Midbrain (tissue), 1 donor: ENCODE data around the gene TAF4B.
"Not testable (repeated sequence)": the region's sequence is repeated elsewhere in the genome, so short reads cannot be mapped to it uniquely, and the experiment has no call there.

Source experiments
- DNase-seq: peaks from one replicate; lab custom pipeline; 2025; lab: John Stamatoyannopoulos, UW

The TAF4B gene, protein sequence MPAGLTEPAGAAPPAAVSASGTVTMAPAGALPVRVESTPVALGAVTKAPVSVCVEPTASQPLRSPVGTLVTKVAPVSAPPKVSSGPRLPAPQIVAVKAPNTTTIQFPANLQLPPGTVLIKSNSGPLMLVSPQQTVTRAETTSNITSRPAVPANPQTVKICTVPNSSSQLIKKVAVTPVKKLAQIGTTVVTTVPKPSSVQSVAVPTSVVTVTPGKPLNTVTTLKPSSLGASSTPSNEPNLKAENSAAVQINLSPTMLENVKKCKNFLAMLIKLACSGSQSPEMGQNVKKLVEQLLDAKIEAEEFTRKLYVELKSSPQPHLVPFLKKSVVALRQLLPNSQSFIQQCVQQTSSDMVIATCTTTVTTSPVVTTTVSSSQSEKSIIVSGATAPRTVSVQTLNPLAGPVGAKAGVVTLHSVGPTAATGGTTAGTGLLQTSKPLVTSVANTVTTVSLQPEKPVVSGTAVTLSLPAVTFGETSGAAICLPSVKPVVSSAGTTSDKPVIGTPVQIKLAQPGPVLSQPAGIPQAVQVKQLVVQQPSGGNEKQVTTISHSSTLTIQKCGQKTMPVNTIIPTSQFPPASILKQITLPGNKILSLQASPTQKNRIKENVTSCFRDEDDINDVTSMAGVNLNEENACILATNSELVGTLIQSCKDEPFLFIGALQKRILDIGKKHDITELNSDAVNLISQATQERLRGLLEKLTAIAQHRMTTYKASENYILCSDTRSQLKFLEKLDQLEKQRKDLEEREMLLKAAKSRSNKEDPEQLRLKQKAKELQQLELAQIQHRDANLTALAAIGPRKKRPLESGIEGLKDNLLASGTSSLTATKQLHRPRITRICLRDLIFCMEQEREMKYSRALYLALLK

GRCh38 chr18:26226229-26227050, at the start of gene TAF4B:
Gene TAF4B, plus strand, starts transcription at chr18:26226445. Its CDS starts 489 bp downstream, at chr18:26226934.
- peak; percentile 92 for DNase-seq

DNA sequence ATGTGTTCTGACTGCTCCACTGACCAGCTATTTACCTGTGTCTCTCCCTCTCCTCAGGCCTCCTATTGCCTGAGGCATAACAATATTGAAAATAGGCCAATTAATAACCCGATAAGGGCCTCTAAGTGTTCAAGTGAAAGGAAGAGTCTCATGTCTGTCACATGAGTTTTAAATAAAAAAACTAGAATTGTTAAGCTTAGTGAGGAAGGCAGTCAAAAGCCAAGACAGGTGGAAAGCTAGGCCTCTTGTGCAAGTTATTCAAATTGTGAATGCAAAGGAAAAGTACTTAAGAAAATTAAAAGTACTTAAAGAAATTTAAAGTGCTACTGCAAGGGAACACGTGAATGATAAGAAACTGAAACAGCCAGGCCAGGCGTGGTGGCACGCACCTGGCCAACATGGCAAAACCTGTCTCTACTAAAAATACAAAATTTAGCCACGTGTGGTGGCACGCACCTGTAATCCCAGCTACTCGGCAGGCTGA, 44.9 kb upstream of the TAF4B start:
- DNase-seq, result no peak

- no peak for DNase-seq
These were observed 42.7 kb upstream of the TAF4B start for GRCh38 chr18:26183395-26184112.

DNA sequence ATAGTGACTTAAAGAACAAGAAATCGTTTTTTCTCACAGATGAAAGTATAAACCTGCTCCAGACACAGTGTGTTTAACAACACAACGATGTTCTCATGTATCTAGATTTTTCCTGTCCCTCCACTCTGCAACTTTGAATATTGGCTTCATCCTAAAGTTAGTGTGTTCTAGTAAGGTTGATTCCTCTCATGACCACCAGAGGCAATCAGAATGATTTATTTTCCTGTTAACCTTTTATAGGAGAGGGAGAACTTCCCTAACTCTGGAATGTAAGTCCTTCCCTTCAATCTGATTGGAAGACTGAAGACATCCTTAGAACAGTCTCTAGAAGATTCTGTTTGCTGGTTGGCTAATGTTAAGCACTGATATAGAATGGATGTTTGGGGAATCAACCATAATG, 41.0 kb upstream of the TAF4B start:
- no peak for DNase-seq

DNA sequence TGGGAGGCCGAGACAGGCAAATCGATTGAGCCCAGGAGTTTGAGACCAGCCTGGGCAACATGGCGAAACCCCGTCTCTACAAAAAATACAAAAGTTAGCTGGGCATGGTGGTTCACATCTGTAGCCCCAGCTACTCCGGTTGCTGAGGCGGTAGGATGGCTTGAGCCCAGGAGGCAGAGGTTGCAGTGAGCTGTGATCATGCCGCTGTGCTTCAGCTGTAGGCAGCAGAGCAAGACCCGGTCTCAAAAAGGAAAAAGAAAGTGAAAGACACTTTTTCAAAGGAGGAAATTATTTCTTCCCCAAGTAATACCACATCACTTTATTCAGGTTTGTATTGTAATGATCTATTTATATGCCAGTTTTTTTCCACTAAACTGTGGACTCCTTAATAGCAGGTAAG, 35.7 kb upstream of the TAF4B start:
- DNase-seq, result no peak

DNA sequence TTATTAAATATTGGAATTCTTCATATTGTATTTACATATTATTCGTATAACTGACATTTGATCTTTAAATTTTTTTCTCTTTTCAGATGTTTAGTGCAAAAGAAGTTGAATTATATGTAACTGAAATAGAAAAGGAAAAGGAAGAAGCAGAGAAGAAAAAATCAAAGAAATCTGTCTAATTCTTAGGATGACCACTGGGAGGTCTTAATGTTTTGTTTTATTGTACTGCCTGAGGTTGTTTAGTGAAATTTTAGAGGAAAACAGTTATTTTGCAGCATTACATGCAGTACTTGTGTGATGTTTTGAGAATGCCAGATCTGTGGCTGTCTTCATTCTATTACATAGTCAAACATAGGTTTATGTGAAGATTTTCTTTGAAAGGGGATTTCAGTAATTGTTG, 34.0 kb upstream of the TAF4B start:
- no peak for DNase-seq

- DNase-seq, result no peak
These were observed 29.6 kb upstream of the TAF4B start for GRCh38 chr18:26196605-26197004.

DNA sequence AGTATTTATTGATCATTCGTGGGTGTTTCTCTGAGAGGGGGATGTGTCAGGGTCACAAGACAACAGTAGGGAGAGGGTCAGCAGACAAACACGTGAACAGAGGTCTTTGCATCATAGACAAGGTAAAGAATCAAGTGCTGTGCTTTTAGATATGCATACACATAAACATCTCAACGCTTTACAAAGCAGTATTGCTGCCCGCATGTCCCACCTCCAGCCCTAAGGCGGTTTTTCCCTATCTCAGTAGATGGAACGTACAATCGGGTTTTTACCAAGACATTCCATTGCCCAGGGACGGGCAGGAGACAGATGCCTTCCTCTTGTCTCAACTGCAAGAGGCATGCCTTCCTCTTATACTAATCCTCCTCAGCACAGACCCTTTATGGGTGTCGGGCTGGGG, 24.2 kb upstream of the TAF4B start:
- not testable (repeated sequence) for DNase-seq

- no peak for DNase-seq
These were observed 20.9 kb upstream of the TAF4B start for GRCh38 chr18:26205318-26205717.

GRCh38 chr18:26206488-26206887, 19.8 kb upstream of the TAF4B start:
- no peak for DNase-seq

GRCh38 chr18:26207937-26208336, 18.3 kb upstream of the TAF4B start:
- no peak for DNase-seq

DNA sequence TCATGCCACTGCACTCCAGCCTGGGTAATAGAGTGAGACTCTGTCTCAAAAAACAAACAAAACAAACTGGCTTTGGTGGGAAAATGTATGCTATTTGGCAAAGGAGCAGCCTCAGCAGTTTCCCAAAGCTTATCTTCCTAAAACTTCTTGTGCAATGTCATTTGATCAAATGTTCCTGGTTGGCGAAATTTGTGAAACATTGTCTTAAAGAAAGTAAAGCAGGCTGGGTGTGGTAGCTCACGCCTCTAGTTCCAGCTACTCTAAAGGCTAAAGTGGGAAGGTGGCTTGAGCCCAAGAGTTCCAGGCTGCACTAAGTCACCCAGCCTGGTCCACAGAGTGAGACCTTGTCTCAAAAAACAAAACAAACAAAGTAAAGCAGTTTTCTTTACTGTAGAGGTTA, 17.3 kb upstream of the TAF4B start:
- DNase-seq, result no peak

DNA sequence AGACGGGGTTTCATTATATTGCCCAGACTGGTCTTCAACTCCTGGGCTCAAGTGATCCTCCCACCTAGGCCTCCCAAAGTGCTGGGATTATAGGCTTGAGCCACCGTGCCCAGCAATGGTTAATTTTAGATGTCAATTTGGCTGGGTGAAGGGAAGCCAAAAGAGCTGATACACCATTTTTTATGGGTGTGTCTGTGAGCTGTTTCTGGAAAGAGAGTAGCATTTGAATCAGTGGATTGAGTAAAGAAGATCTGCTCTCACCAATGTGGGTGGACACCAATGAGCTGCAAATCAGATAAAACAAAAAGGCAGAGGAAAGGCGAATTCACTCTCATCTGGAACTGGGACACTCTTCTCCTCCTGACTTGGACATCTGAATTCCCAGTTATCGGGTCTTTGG, 16.1 kb upstream of the TAF4B start:
- no peak for DNase-seq

- no peak for DNase-seq
These were observed 10.8 kb upstream of the TAF4B start for GRCh38 chr18:26215247-26215970.

- DNase-seq, result no peak
These were observed 1.1 kb upstream of the TAF4B start for GRCh38 chr18:26225022-26225693.

DNA sequence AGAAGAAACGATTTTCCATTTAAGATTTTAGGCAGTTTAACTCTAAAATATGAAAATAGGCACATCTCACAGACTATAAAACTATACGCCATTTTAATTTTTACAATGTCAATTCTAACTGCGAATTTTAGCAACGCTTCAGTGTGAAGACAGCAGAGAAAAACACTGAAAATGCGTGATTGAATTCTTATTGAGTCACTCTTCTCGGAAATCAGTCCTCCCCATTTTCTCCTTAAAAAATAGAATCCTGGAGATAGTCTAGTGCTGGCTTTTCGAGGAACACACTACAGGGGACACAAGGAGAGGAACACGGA, 373 bp upstream of the TAF4B start:
- DNase-seq, result no peak

- DNase-seq, result no peak
These were observed 916 bp downstream of the TAF4B start for GRCh38 chr18:26227051-26227670.

GRCh38 chr18:26228562-26229260, 2.5 kb downstream of the TAF4B start:
- DNase-seq, result no peak

- DNase-seq, result no peak
These were observed 4.3 kb downstream of the TAF4B start for GRCh38 chr18:26230497-26230896.
